OCI-LY1 (cell line): ENCODE data around the gene CYB5R4.
"Not testable (repeated sequence)": the region's sequence is repeated elsewhere in the genome, so short reads cannot be mapped to it uniquely, and the experiment has no call there.

Source experiments
- H2AFZ ChIP-seq: fragments of 200-600 bp; sonication (generic), shearing (Covaris generic); 2 replicates; pipeline ENCODE4 v1.6.0; 2014; ENCODE audit warnings: antibody characterized with exemption, mild to moderate bottlenecking, low read length
- H3F3A ChIP-seq: fragments of 200-600 bp; sonication (generic), shearing (Covaris generic); 2 replicates; pipeline ENCODE4 v1.6.0; 2014; ENCODE audit warnings: mild to moderate bottlenecking, antibody characterized with exemption, low read length, moderate library complexity; ENCODE audit not compliant: insufficient read depth
- H3K27ac ChIP-seq: fragments of 200-600 bp; sonication (generic); 2 replicates; pipeline ENCODE4 v1.5.1; 2014; ENCODE audit warnings: low read length, mixed run types, mild to moderate bottlenecking, low read depth; ENCODE audit not compliant: poor library complexity, severe bottlenecking
- H3K27me3 ChIP-seq: fragments of 200-600 bp; sonication (generic); 2 replicates; pipeline ENCODE4 v1.6.0; 2014; ENCODE audit warnings: antibody characterized with exemption, mild to moderate bottlenecking, low read length, moderate library complexity; ENCODE audit not compliant: insufficient read depth
- H3K36me3 ChIP-seq: fragments of 200-600 bp; sonication (generic); 2 replicates; pipeline ENCODE4 v1.6.1; 2014; ENCODE audit warnings: mild to moderate bottlenecking, antibody characterized with exemption, low read length, moderate library complexity, mixed read lengths; ENCODE audit not compliant: insufficient read depth
- H3K4me1 ChIP-seq: fragments of 200-600 bp; sonication (generic); 2 replicates; pipeline ENCODE4 v1.5.1; 2014; ENCODE audit warnings: mild to moderate bottlenecking, low read length, moderate library complexity; ENCODE audit not compliant: insufficient read depth, severe bottlenecking
- H3K4me2 ChIP-seq: fragments of 200-600 bp; sonication (generic), shearing (Covaris generic); 2 replicates; pipeline ENCODE4 v1.6.1; 2014; ENCODE audit warnings: low read length
- H3K4me3 ChIP-seq: fragments of 200-600 bp; sonication (generic); 2 replicates; pipeline ENCODE4 v1.5.1; 2014; ENCODE audit warnings: low read length, low read depth, mild to moderate bottlenecking, mixed read lengths; ENCODE audit not compliant: poor library complexity, severe bottlenecking
- H3K79me2 ChIP-seq: fragments of 200-600 bp; shearing (Covaris generic); 2 replicates; pipeline ENCODE4 v1.6.1; 2016; ENCODE audit warnings: mixed run types, low read length, mixed read lengths; ENCODE audit not compliant: insufficient read depth
- H3K9ac ChIP-seq: fragments of 200-600 bp; sonication (generic), shearing (Covaris generic); 2 replicates; pipeline ENCODE4 v1.6.1; 2014; ENCODE audit warnings: mild to moderate bottlenecking, low read length, mixed read lengths
- H3K9me2 ChIP-seq: fragments of 200-600 bp; sonication (generic), shearing (Covaris generic); 2 replicates; pipeline ENCODE4 v1.6.1; 2014; ENCODE audit warnings: low read depth, mild to moderate bottlenecking, low read length, mixed read lengths
- H3K9me3 ChIP-seq: fragments of 200-600 bp; shearing (Covaris generic); 2 replicates; pipeline ENCODE4 v1.6.1; 2014; ENCODE audit warnings: low read length, mixed read lengths
- H4K20me1 ChIP-seq: fragments of 200-600 bp; sonication (generic), shearing (Covaris generic); 2 replicates; pipeline ENCODE4 v1.6.0; 2016; ENCODE audit warnings: mild to moderate bottlenecking, low read length; ENCODE audit not compliant: insufficient read depth
- CTCF ChIP-seq: fragments of 200-600 bp; sonication (generic), shearing (Covaris generic); IDR thresholded peaks from 2 replicates; pipeline ENCODE4 v1.5.1; 2017; ENCODE audit warnings: mild to moderate bottlenecking, antibody characterized with exemption, low read length, moderate library complexity, mixed read lengths
- EZH2 ChIP-seq: fragments of 200-600 bp; sonication (generic), shearing (Covaris generic); IDR thresholded peaks from 2 replicates; pipeline ENCODE4 v1.8.0; 2017; ENCODE audit warnings: borderline replicate concordance, mixed run types, mild to moderate bottlenecking, antibody characterized with exemption, low read length, moderate library complexity, mixed read lengths

Gene CYB5R4

GRCh38 chr6:83901624-83902023, 42.1 kb downstream of the CYB5R4 start:
- no peak overlapping the region for H3K4me3 ChIP-seq
- no peaks in the 10 kb centered on the region for H3F3A ChIP-seq
- 0 out of 2 replicates have a peak, but pooled peaks cover under 1% of the 10 kb centered on the region for H3K36me3 ChIP-seq
- TF ChIP-seq CTCF (no peak), EZH2 (no peak)
- H3K9me2 ChIP-seq, result no peaks in the 10 kb centered on the region
- H3K9me3 ChIP-seq, result peaks cover 9% of the 10 kb centered on the region
- no peaks in the 10 kb centered on the region for H3K27me3 ChIP-seq
- no peak overlapping the region for H3K27ac ChIP-seq
- no peak overlapping the region for H3K4me2 ChIP-seq
- no peaks in the 10 kb centered on the region for H4K20me1 ChIP-seq
- no peak overlapping the region for H2AFZ ChIP-seq
- no peaks in the 10 kb centered on the region for H3K4me1 ChIP-seq
- H3K9ac ChIP-seq, result no peak overlapping the region
- peaks cover 29% of the 10 kb centered on the region for H3K79me2 ChIP-seq

GRCh38 chr6:83904395-83904794, 44.9 kb downstream of the CYB5R4 start:
- no peak overlapping the region for H3K4me2 ChIP-seq
- H3K4me1 ChIP-seq, result no peaks in the 10 kb centered on the region
- no peaks in the 10 kb centered on the region for H4K20me1 ChIP-seq
- TF ChIP-seq EZH2, result no peak
- no peak for TF ChIP-seq CTCF
- peaks cover 9% of the 10 kb centered on the region for H3K9me3 ChIP-seq
- no peaks in the 10 kb centered on the region for H3F3A ChIP-seq
- no peak overlapping the region for H3K9ac ChIP-seq
- H3K79me2 ChIP-seq, result peaks cover 30% of the 10 kb centered on the region
- H3K36me3 ChIP-seq, result no peaks in the 10 kb centered on the region
- H2AFZ ChIP-seq, result no peak overlapping the region
- H3K9me2 ChIP-seq, result no peaks in the 10 kb centered on the region
- H3K4me3 ChIP-seq, result no peak overlapping the region
- no peak overlapping the region for H3K27ac ChIP-seq
- H3K27me3 ChIP-seq, result no peaks in the 10 kb centered on the region

- no peaks in the 10 kb centered on the region for H3K36me3 ChIP-seq
- H4K20me1 ChIP-seq, result no peaks in the 10 kb centered on the region
- no peaks in the 10 kb centered on the region for H3F3A ChIP-seq
- no peaks in the 10 kb centered on the region for H3K4me1 ChIP-seq
- H3K9ac ChIP-seq, result no peak overlapping the region
- no peak overlapping the region for H3K27ac ChIP-seq
- H3K9me2 ChIP-seq, result no peaks in the 10 kb centered on the region
- H3K4me3 ChIP-seq, result no peak overlapping the region
- no peak overlapping the region for H3K4me2 ChIP-seq
- TF ChIP-seq EZH2 (no peak), CTCF (no peak)
- H2AFZ ChIP-seq, result no peak overlapping the region
- no peaks in the 10 kb centered on the region for H3K27me3 ChIP-seq
- H3K9me3 ChIP-seq, result peaks cover 9% of the 10 kb centered on the region
- peaks cover 30% of the 10 kb centered on the region for H3K79me2 ChIP-seq
These were observed 46.2 kb downstream of the CYB5R4 start for GRCh38 chr6:83905648-83906047.

GRCh38 chr6:83907623-83908390, 48.3 kb downstream of the CYB5R4 start:
- H4K20me1 ChIP-seq, H3K4me1 ChIP-seq, H3K9ac ChIP-seq, H3K27me3 ChIP-seq, H3K4me3 ChIP-seq, H3K9me2 ChIP-seq, H3K4me2 ChIP-seq, H2AFZ ChIP-seq, H3K9me3 ChIP-seq, H3F3A ChIP-seq, H3K27ac ChIP-seq, H3K36me3 ChIP-seq: not testable (repeated sequence)
- peaks cover 18% of the 10 kb centered on the region for H3K79me2 ChIP-seq
